Measurements from ENCODE around the gene ANKFY1.

DNA sequence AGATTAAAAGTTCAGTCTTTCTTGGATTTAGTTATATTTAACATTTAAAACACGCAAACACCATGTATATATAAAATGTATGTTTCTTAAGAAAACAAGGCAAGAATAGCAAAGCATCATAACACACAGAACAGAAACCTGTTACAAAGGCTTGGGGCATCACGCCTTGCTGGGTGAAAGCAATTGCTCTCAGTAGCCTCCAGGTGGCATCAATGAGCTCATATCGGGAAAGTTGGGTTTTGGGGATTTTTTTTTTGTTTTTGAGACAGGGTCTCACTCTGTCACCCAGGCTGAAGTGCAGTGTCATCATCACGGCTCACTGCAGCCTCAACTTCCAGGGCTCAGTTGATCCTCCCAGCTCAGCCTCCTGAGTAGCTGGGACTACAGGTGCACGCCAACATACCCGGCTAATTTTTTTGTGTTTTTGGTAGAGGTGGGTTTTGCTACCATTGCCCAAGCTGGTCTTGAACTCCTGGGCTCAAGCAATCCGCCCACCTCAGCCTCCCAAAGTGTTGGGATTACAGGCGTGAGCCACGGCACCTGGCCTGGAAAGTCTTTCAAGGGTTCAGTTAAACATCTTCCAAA is 63.9 kb downstream of the ANKFY1 start:
- TF ChIP-seq, protein P1, sequence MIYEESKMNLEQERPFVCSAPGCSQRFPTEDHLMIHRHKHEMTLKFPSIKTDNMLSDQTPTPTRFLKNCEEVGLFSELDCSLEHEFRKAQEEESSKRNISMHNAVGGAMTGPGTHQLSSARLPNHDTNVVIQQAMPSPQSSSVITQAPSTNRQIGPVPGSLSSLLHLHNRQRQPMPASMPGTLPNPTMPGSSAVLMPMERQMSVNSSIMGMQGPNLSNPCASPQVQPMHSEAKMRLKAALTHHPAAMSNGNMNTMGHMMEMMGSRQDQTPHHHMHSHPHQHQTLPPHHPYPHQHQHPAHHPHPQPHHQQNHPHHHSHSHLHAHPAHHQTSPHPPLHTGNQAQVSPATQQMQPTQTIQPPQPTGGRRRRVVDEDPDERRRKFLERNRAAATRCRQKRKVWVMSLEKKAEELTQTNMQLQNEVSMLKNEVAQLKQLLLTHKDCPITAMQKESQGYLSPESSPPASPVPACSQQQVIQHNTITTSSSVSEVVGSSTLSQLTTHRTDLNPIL (CRISPR knock-in tag; IDR thresholded peaks at IDR 0.05; ENCODE audit: low read depth): no peak
- TF ChIP-seq ZNF70 (CRISPR knock-in tag; IDR thresholded peaks at IDR 0.05) (no peak), TCF4 (CRISPR knock-in tag; IDR thresholded peaks at IDR 0.05; ENCODE audit: borderline replicate concordance) (no peak), RARB (CRISPR knock-in tag; IDR thresholded peaks at IDR 0.05) (no peak), ZFP30 (CRISPR knock-in tag; IDR thresholded peaks at IDR 0.05) (no peak), SNAI2 (CRISPR knock-in tag; IDR thresholded peaks at IDR 0.05) (no peak), ZC3H10 (CRISPR knock-in tag; IDR thresholded peaks at IDR 0.05) (no peak), GLIS3 (CRISPR knock-in tag; IDR thresholded peaks at IDR 0.05) (no peak), ARNTL (CRISPR knock-in tag; IDR thresholded peaks at IDR 0.05; ENCODE audit: borderline replicate concordance, low read depth) (no peak), ZNF8 (CRISPR knock-in tag; IDR thresholded peaks at IDR 0.05) (no peak)
- TF ChIP-seq, protein P2, sequence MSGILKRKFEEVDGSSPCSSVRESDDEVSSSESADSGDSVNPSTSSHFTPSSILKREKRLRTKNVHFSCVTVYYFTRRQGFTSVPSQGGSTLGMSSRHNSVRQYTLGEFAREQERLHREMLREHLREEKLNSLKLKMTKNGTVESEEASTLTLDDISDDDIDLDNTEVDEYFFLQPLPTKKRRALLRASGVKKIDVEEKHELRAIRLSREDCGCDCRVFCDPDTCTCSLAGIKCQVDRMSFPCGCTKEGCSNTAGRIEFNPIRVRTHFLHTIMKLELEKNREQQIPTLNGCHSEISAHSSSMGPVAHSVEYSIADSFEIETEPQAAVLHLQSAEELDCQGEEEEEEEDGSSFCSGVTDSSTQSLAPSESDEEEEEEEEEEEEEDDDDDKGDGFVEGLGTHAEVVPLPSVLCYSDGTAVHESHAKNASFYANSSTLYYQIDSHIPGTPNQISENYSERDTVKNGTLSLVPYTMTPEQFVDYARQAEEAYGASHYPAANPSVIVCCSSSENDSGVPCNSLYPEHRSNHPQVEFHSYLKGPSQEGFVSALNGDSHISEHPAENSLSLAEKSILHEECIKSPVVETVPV (CRISPR knock-in tag; IDR thresholded peaks at IDR 0.05): no peak
- TF ChIP-seq, protein P3, sequence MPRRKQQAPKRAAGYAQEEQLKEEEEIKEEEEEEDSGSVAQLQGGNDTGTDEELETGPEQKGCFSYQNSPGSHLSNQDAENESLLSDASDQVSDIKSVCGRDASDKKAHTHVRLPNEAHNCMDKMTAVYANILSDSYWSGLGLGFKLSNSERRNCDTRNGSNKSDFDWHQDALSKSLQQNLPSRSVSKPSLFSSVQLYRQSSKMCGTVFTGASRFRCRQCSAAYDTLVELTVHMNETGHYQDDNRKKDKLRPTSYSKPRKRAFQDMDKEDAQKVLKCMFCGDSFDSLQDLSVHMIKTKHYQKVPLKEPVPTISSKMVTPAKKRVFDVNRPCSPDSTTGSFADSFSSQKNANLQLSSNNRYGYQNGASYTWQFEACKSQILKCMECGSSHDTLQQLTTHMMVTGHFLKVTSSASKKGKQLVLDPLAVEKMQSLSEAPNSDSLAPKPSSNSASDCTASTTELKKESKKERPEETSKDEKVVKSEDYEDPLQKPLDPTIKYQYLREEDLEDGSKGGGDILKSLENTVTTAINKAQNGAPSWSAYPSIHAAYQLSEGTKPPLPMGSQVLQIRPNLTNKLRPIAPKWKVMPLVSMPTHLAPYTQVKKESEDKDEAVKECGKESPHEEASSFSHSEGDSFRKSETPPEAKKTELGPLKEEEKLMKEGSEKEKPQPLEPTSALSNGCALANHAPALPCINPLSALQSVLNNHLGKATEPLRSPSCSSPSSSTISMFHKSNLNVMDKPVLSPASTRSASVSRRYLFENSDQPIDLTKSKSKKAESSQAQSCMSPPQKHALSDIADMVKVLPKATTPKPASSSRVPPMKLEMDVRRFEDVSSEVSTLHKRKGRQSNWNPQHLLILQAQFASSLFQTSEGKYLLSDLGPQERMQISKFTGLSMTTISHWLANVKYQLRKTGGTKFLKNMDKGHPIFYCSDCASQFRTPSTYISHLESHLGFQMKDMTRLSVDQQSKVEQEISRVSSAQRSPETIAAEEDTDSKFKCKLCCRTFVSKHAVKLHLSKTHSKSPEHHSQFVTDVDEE (CRISPR knock-in tag; IDR thresholded peaks at IDR 0.05): no peak

Data from SK-N-SH treated with all-trans-retinoic acid at 6 μM for 48 hours (cell line).